Breast epithelium (tissue), 3 donors: Measurements from ENCODE around the gene TSPAN10.

Experiments
- POLR2A ChIP-seq: fragments of 450-650 bp; IDR thresholded peaks from one replicate; pipeline ENCODE4 v1.6.1; 2016; ENCODE audit warnings: antibody characterized with exemption, mild to moderate bottlenecking, moderate library complexity
- POLR2AphosphoS5 ChIP-seq, 3 donors: sonication (generic); formaldehyde crosslinking; IDR thresholded peaks; one replicate each; pipeline ENCODE4 v1.6.1; 2017; ENCODE audit warnings: antibody characterized with exemption in 3 of 3
- TF ChIP-seq, protein P1 (sequence below), 3 donors: fragments of 450-650 bp; IDR thresholded peaks; one replicate each; pipeline ENCODE4 v1.5.1; 2016 to 2017; ENCODE audit warnings: antibody characterized with exemption in 3 of 3, mild to moderate bottlenecking in 3 of 3, moderate library complexity in 3 of 3

- TF ChIP-seq, protein P1, sequence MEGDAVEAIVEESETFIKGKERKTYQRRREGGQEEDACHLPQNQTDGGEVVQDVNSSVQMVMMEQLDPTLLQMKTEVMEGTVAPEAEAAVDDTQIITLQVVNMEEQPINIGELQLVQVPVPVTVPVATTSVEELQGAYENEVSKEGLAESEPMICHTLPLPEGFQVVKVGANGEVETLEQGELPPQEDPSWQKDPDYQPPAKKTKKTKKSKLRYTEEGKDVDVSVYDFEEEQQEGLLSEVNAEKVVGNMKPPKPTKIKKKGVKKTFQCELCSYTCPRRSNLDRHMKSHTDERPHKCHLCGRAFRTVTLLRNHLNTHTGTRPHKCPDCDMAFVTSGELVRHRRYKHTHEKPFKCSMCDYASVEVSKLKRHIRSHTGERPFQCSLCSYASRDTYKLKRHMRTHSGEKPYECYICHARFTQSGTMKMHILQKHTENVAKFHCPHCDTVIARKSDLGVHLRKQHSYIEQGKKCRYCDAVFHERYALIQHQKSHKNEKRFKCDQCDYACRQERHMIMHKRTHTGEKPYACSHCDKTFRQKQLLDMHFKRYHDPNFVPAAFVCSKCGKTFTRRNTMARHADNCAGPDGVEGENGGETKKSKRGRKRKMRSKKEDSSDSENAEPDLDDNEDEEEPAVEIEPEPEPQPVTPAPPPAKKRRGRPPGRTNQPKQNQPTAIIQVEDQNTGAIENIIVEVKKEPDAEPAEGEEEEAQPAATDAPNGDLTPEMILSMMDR (IDR thresholded peaks at IDR 0.05) = no peak
- TF ChIP-seq POLR2A (no peak), POLR2AphosphoS5 (IDR thresholded peaks at IDR 0.05) (peak; percentile 63 to 72 (median 66))
Measured at GRCh38 chr17:81683584-81684441, 46.8 kb downstream of the TSPAN10 start, which contains the start of the genes ARL16 and HGS.
